ENCODE measurements around the gene RBBP6. TPM values are rescaled to one million over a fixed set of nuclear protein-coding genes. Genes with fewer than 3 reads are reported as not detected.

Gene RBBP6
- polyA plus RNA-seq, 1 of the 3 experiments (the other 2 are of a cell fraction) = 15.1 TPM

- Histone ChIP-seq H3K9me3 (no peaks in the 10 kb centered on the region), H2AFZ (ENCODE audit: low read depth) (no peak overlapping the region), H3F3A (replicated peaks; ENCODE audit: insufficient read depth) (peaks cover 4% of the 10 kb centered on the region), H3K36me3 (replicated peaks in 1 of 2; ENCODE audit: control insufficient read depth in 1 of 2, insufficient read depth in 2 of 2, low read length in 1 of 2) (peaks cover 77 to 91% of the 10 kb centered on the region in 2 experiments), H3K9ac (no peak overlapping the region), H3K79me2 (ENCODE audit: insufficient read depth) (peaks cover 40% of the 10 kb centered on the region), H3K4me1 (ENCODE audit: control insufficient read depth in 1 of 2, insufficient read depth in 2 of 2, low read depth in 1 of 2, low read length in 1 of 2) (no peaks in the 10 kb centered on the region; a peak in 2 of 4 replicates), H3K4me3 (ENCODE audit: low read depth in 2 of 2, low read length in 1 of 2) (no peak overlapping the region), H4K20me1 (ENCODE audit: insufficient read depth) (peaks cover 7% of the 10 kb centered on the region; the same call in 1 of the 2 replicates), H3K9me2 (no peaks in the 10 kb centered on the region), H3K4me2 (no peak overlapping the region), H3K27ac (ENCODE audit: low read depth in 2 of 2, low read length in 1 of 2) (no peak overlapping the region), H3K27me3 (ENCODE audit: insufficient read depth) (no peaks in the 10 kb centered on the region)
- ChIA-PET CTCF (interaction anchor here (0.6 to 2.8 kb wide), 6 partner anchors 12 to 37 kb away, joined by 3 to 9 read pairs (median 4); no protein-coding TSS in a partner anchor), POLR2A (no interaction called here)
- no peak for DNase-seq
- 59% methylated on average over 1 of the region's 1 CpG for WGBS (ENCODE audit: low lambda C conversion rate)
- no peak for TF ChIP-seq EP300 (IDR thresholded peaks at IDR 0.05; ENCODE audit: borderline replicate concordance in 1 of 2, low read depth in 1 of 2, low read length in 1 of 2)
- TF ChIP-seq FOXJ3 (CRISPR knock-in tag; IDR thresholded peaks at IDR 0.05) = no peak
These were observed 14.6 kb downstream of the RBBP6 start for GRCh38 chr16:24553983-24554382.

DNA sequence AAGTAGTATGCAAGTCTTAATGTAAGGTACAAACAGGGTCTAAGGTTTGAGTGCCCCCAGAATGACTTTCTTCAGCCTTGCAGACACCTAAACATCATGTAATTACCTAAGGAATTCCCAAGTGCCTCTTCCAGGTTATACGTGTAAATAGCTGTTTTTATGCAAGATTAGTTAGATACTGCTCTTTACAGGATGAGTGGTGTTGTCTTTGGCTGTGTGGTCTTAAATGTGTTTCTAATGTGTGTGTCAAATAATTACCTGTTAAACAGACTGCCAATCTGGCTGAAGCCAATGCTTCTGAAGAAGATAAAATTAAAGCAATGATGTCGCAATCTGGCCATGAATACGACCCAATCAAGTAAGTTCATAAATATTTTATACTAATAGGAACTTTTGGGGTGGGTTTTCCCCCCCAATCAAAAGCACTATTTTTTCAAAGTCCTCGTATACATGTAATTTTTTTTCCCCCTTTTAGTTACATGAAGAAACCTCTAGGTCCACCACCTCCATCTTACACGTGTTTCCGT lies 16.0 kb downstream of the RBBP6 start:
- H3K4me3 ChIP-seq (ENCODE audit: low read depth in 2 of 2, low read length in 1 of 2) = no peak overlapping the region
- no peak overlapping the region for H3K27ac ChIP-seq (ENCODE audit: low read depth in 2 of 2, low read length in 1 of 2)
- H3K27me3 ChIP-seq (ENCODE audit: insufficient read depth) = no peaks in the 10 kb centered on the region
- no peaks in the 10 kb centered on the region; the same call in 1 of the 2 replicates for H4K20me1 ChIP-seq (ENCODE audit: insufficient read depth)
- DNase-seq = no peak
- peaks cover 75 to 88% of the 10 kb centered on the region in 2 experiments for H3K36me3 ChIP-seq (replicated peaks in 1 of 2; ENCODE audit: control insufficient read depth in 1 of 2, insufficient read depth in 2 of 2, low read length in 1 of 2)
- no peaks in the 10 kb centered on the region; a peak in 1 of 4 replicates for H3K4me1 ChIP-seq (ENCODE audit: control insufficient read depth in 1 of 2, insufficient read depth in 2 of 2, low read depth in 1 of 2, low read length in 1 of 2)
- H3K9ac ChIP-seq = no peak overlapping the region
- ChIA-PET POLR2A (no interaction called here), CTCF (no interaction called here)
- H3K9me2 ChIP-seq = no peaks in the 10 kb centered on the region
- TF ChIP-seq NFIC (IDR thresholded peaks at IDR 0.05; ENCODE audit: borderline replicate concordance) = no peak
- TF ChIP-seq GATA2 (CRISPR knock-in tag; IDR thresholded peaks at IDR 0.05) = no peak
- no peak for TF ChIP-seq MEF2A (IDR thresholded peaks at IDR 0.05; ENCODE audit: borderline replicate concordance, low read depth)
- no peak for TF ChIP-seq YY1 (IDR thresholded peaks at IDR 0.05; ENCODE audit: low read depth)
- TF ChIP-seq, protein P1, sequence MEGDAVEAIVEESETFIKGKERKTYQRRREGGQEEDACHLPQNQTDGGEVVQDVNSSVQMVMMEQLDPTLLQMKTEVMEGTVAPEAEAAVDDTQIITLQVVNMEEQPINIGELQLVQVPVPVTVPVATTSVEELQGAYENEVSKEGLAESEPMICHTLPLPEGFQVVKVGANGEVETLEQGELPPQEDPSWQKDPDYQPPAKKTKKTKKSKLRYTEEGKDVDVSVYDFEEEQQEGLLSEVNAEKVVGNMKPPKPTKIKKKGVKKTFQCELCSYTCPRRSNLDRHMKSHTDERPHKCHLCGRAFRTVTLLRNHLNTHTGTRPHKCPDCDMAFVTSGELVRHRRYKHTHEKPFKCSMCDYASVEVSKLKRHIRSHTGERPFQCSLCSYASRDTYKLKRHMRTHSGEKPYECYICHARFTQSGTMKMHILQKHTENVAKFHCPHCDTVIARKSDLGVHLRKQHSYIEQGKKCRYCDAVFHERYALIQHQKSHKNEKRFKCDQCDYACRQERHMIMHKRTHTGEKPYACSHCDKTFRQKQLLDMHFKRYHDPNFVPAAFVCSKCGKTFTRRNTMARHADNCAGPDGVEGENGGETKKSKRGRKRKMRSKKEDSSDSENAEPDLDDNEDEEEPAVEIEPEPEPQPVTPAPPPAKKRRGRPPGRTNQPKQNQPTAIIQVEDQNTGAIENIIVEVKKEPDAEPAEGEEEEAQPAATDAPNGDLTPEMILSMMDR (IDR thresholded peaks at IDR 0.05) = no peak
- no peak overlapping the region for H2AFZ ChIP-seq (ENCODE audit: low read depth)
- H3F3A ChIP-seq (replicated peaks; ENCODE audit: insufficient read depth) = peaks cover 4% of the 10 kb centered on the region
- H3K79me2 ChIP-seq (ENCODE audit: insufficient read depth) = peaks cover 26% of the 10 kb centered on the region
- H3K4me2 ChIP-seq = no peak overlapping the region
- H3K9me3 ChIP-seq = no peaks in the 10 kb centered on the region
- WGBS (ENCODE audit: low lambda C conversion rate) = 94% methylated on average over 6 of the region's 6 CpGs

DNA sequence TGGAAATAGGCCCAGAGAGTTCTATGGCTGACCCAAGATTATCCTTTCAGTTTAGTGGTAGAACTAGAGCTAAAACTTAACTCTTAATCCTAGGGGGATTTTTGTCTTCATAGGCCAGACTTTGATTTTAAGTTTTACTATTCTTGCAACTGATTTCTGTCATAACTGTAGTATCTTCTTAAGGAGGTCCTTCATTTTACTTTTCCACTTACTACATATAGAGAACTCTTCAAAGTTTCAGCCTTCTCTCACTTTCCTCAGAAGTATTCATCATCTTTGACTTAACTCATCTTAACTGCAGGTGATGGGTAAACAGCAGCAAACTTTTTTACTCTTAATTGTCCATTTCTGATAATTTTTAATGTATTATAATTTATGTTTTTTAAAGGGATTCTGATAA lies 23.4 kb downstream of the RBBP6 start:
- Histone ChIP-seq H3K79me2 (ENCODE audit: insufficient read depth) (no peaks in the 10 kb centered on the region; the same call in 1 of the 2 replicates), H3K9me2 (no peaks in the 10 kb centered on the region), H3K9me3 (no peaks in the 10 kb centered on the region), H3K4me3 (ENCODE audit: low read depth in 2 of 2, low read length in 1 of 2) (no peak overlapping the region), H3K4me1 (ENCODE audit: control insufficient read depth in 1 of 2, insufficient read depth in 2 of 2, low read depth in 1 of 2, low read length in 1 of 2) (no peaks in the 10 kb centered on the region), H3K27ac (ENCODE audit: low read depth in 2 of 2, low read length in 1 of 2) (no peak overlapping the region), H4K20me1 (ENCODE audit: insufficient read depth) (no peaks in the 10 kb centered on the region), H3K4me2 (no peak overlapping the region), H3F3A (replicated peaks; ENCODE audit: insufficient read depth) (peaks cover 10% of the 10 kb centered on the region), H3K9ac (no peak overlapping the region), H3K36me3 (replicated peaks in 1 of 2; ENCODE audit: control insufficient read depth in 1 of 2, insufficient read depth in 2 of 2, low read length in 1 of 2) (peaks cover 96% of the 10 kb centered on the region in 2 experiments), H3K27me3 (ENCODE audit: insufficient read depth) (no peaks in the 10 kb centered on the region), H2AFZ (ENCODE audit: low read depth) (no peak overlapping the region)
- DNase-seq = no peak
- CTCF ChIA-PET = interaction anchor here (1.0 kb wide), 1 partner anchor 133 kb away, joined by 3 read pairs; no protein-coding TSS in a partner anchor
- no peak for TF ChIP-seq EP300 (IDR thresholded peaks at IDR 0.05; ENCODE audit: borderline replicate concordance in 1 of 2, low read depth in 1 of 2, low read length in 1 of 2)
- TF ChIP-seq RCOR1 (IDR thresholded peaks at IDR 0.05; ENCODE audit: low read length) = no peak
- no peak for TF ChIP-seq EZH2phosphoT487 (IDR thresholded peaks at IDR 0.05; ENCODE audit: borderline replicate concordance, low read depth)
- no peak for TF ChIP-seq RAD21 (IDR thresholded peaks at IDR 0.05; ENCODE audit: low read length)
- TF ChIP-seq RFX5 (IDR thresholded peaks at IDR 0.05; ENCODE audit: low read length) = no peak
- TF ChIP-seq FOSL2 (IDR thresholded peaks at IDR 0.05; ENCODE audit: borderline replicate concordance, low read depth) = no peak
- TF ChIP-seq YY1 (IDR thresholded peaks at IDR 0.05; ENCODE audit: low read depth) = no peak
- no peak for TF ChIP-seq NRF1 (IDR thresholded peaks at IDR 0.05; ENCODE audit: low read depth, low read length)
- TF ChIP-seq, protein P2, sequence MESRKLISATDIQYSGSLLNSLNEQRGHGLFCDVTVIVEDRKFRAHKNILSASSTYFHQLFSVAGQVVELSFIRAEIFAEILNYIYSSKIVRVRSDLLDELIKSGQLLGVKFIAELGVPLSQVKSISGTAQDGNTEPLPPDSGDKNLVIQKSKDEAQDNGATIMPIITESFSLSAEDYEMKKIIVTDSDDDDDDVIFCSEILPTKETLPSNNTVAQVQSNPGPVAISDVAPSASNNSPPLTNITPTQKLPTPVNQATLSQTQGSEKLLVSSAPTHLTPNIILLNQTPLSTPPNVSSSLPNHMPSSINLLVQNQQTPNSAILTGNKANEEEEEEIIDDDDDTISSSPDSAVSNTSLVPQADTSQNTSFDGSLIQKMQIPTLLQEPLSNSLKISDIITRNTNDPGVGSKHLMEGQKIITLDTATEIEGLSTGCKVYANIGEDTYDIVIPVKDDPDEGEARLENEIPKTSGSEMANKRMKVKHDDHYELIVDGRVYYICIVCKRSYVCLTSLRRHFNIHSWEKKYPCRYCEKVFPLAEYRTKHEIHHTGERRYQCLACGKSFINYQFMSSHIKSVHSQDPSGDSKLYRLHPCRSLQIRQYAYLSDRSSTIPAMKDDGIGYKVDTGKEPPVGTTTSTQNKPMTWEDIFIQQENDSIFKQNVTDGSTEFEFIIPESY (IDR thresholded peaks at IDR 0.05; ENCODE audit: borderline replicate concordance, low read depth) = no peak
- no peak for TF ChIP-seq GATA2 (CRISPR knock-in tag; IDR thresholded peaks at IDR 0.05)
- no peak for TF ChIP-seq FOXJ3 (CRISPR knock-in tag; IDR thresholded peaks at IDR 0.05)
- TF ChIP-seq MXI1 (IDR thresholded peaks at IDR 0.05; ENCODE audit: low read depth, low read length) = no peak
- no peak for TF ChIP-seq SIN3A (IDR thresholded peaks at IDR 0.05; ENCODE audit: borderline replicate concordance, low read depth, low read length)
- TF ChIP-seq ELF1 (IDR thresholded peaks at IDR 0.05) = no peak
- TF ChIP-seq CHD2 (IDR thresholded peaks at IDR 0.05; ENCODE audit: low read length, partially characterized antibody) = no peak
- POLR2A ChIA-PET = no interaction called here
